NCI-H1105 (cell line): Measurements from ENCODE around the gene MIOS.
"Not testable (repeated sequence)": the region's sequence is repeated elsewhere in the genome, so short reads cannot be mapped to it uniquely, and the experiment has no call there.

Experiments
- DNase-seq: peaks from one replicate; lab custom pipeline; 2025; lab: John Stamatoyannopoulos, UW

MIOS gene

DNA sequence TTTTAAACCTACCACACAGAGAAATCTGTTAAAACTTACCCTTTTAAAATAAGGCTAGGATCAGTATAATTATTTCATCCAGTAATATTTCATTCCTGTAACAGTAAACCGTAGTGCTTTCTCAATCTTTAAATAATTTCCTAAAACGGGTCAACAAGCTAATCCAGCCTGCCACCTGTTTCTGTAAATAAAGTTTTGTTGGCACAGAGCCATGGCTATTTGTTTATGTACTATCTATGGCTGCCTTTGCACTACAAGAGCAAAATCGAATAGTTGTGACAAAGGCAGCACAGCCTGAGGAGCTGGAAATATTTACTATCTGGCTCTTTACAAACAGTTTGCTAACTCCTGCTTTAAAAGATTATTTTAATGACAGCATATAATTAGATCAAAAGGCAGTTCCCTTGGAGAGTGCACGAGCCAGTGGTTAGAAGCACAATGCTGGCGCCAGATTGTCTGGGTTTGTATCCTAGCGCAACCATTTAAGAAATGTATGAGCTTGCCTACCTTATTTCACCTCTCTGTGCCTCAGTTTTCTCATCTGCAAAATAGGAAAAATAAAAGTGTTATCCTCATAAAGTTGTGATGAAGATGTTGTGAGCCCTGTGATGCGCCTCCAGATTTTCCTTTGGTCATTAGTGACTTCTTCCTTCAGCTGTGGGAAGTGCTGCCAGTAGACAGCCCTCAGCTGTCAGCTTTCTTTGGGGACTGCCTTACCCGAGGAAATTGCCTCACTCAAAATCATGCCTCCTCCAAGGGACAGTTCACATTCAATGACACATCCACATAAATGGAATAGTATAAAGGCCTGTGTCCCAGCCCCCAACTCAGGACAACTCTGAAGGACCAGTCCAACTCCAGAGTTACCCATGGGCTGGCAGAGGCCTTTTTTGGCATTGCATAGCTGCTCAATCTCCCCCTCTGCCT is 11.8 kb upstream of the MIOS start:
- DNase-seq: peak; percentile 99

GRCh38 chr7:7556852-7557251 is 9.8 kb upstream of the MIOS start:
- DNase-seq: no peak

DNA sequence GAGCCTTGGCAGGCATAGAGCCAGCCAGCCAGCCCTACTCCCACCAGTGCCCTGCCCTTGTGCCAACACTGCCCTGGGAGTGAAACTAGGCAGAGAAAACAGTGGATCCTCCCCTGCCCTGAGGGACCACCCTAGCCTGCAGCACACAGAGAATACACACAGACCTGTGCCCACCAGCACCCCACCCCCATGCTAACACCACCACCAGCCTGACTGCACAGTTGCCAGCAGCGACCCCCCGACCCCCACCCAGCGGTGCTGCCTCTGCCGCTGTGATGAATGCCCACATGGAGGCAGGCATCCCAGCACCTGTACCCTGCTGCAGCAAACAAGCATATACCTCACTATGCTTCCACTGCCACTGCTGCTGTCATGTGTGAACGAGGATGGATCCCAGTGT is 9.4 kb upstream of the MIOS start:
- DNase-seq: no peak

GRCh38 chr7:7561591-7561990 is 5.1 kb upstream of the MIOS start:
- DNase-seq: not testable (repeated sequence)

- DNase-seq: no peak
These were observed 3.9 kb upstream of the MIOS start for GRCh38 chr7:7562736-7563135.

- no peak for DNase-seq
These were observed 3.4 kb upstream of the MIOS start for GRCh38 chr7:7563269-7563668.

GRCh38 chr7:7563813-7564212 is 2.9 kb upstream of the MIOS start:
- DNase-seq: no peak

- DNase-seq: no peak
These were observed 2.3 kb upstream of the MIOS start for GRCh38 chr7:7564323-7564780.

DNA sequence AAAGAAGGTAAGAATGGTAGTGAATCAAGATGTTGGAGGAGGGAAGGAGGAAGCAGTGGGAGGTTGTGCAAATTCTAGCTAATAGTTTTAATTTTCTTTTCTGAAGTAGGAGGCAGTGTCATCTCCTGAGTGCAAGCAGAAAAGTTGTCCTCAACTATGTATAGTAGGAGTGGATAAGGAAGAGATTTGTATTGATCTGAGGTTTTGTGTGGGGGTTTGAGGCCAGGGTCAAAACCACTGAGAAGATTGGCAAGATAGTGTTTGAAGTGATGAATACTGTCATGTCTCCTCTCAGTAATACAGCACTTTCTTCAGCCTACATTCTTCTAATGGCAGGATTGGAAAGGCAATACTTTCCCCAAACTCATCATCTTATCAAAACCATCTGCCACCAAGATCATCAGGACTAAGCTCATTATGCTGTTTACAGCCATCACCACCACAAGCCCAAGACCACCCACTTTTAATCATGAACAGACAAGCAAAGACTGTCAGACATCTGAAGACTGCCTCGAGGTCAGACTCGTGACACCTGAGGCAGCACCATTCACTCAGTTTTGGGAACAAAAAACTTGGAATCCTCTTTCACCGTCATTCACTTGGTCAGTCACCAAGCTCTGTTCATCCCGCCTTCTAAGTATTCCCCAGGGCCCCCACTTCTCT is 1.5 kb upstream of the MIOS start:
- DNase-seq: no peak

DNA sequence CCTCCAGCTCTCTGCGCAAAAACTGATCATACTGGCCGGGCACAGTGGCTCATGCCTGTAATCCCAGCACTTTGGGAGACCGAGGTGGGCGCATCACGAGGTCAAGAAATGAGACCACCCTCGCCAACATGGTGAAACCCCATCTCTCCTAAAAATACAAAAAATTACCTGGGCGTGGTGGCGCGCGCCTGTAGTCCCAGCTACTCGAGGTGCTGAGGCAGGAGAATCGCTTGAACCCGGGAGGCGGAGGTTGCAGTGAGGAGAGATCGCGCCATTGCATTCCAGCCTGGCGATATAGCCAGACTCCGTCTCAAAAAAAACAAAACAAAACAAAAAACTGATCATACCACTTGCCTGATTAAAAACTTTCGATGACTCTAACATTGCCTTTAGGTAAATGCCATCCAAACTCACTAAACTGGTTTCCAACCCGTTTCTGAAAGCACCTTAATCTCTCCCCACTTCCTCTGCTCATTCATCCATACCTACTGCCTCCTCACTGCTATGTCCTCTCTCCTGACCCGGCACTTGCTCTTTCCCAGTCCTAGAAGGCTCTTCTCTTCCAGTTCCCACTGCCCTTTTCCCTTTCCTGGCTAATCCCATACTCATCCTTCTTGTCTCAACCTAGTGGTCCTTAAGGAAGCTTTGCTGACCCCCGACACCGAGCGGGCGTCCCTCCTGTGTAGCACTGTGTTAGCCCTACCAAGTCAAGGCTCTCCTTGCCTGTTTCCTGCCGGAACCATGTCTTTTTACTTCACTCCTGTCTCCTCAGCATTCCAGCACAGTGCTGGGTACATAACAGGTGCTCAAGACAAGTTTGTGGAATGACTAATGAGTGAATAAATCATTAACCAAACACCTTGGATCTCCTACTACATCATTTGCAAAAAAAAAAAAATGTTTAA is 686 bp upstream of the MIOS start:
- no peak for DNase-seq

GRCh38 chr7:7567898-7568531 is 1.3 kb downstream of the MIOS start:
- peak; percentile 13 for DNase-seq

GRCh38 chr7:7568553-7568952 is 1.9 kb downstream of the MIOS start:
- DNase-seq: no peak

- no peak for DNase-seq
These were observed 2.4 kb downstream of the MIOS start for GRCh38 chr7:7569081-7569527.

DNA sequence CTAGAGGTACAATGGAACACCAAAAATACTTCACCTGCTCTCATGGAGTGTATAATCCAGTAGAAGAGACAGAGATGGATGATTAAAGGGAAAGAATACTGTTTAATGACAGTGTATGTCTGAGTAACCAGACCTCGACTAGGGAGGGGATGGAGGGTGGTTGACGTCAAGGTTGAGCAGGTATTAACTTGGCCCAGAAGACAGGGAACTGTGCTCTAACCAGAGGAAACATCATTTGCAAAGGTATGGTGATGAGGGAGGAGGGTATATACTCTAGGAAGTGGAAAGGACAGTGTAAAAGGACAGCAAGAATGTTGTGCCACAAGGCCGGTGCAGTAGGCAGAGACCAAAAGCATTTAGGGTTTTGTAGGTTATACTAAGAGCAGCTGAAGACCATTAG is 2.9 kb downstream of the MIOS start:
- DNase-seq: no peak

GRCh38 chr7:7570584-7570983 is 3.9 kb downstream of the MIOS start:
- no peak for DNase-seq

GRCh38 chr7:7573701-7574100 is 7.0 kb downstream of the MIOS start:
- DNase-seq: no peak

DNA sequence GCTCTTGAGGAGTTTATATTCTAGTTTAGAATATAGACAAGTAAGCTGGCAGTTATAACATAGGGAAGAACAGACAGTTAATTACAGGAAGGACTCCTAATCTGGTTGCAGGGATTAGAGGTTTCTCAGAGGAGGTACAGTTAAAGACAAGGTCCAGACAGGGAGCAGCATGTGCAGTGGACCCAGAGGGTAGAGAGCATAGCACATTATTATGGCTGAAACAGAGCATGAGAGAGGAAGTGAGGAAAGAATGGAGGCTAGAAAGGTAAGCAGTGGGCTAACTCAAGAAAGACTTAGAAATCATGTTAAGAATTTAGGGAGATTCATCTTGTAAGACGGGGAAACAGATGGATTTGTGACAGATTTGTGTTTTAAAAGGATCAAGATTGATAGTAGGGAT is 9.7 kb downstream of the MIOS start:
- DNase-seq: no peak

GRCh38 chr7:7577888-7578287 is 11.2 kb downstream of the MIOS start:
- DNase-seq: no peak

DNA sequence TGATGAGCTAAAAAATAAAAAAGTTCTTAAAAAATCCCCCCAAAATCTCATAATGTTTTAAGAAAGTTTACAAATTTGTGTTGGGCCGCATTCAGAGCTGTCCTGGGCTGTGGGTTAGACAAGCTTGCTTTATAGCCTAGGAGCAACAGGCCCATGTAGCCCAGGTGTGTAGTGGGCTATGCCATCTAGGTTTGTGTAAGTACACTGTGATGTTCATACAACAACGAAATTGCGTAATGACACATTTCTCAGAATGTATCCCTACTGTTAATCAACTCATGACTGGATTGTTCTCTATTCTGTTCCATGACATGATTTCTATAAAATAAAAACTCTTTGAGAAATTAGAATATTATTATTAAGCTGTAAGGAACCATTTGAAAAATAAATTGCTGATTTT is 13.0 kb downstream of the MIOS start:
- no peak for DNase-seq

- no peak for DNase-seq
These were observed 15.0 kb downstream of the MIOS start for GRCh38 chr7:7581531-7582179.

DNA sequence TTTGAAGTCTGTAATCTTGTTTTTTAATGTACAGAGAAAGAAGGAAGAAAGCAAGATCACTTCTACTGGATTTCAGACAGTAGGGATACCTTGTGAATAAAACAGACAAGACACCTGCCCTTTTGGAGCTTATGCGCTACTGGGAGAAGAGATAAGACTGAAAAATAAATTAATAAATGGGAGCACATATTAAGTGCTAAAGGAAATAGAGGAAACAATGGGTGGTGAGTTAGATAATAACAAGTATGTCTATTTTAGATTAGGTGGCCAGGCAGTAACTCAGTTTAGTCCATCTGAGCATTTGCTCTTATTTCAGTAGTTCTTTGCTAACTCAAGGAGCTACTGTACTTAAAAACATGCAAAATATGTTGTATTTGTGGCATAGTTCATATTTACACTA is 15.9 kb downstream of the MIOS start:
- no peak for DNase-seq
